ENCODE results near the gene ZDHHC4. TPM values are rescaled to one million over a fixed set of nuclear protein-coding genes. Genes with fewer than 3 reads are reported as not detected.

Gene ZDHHC4
- total RNA-seq, 6 experiments from 2014 or later, result 18.4 to 27.7 (median 25.2) TPM

GRCh38 chr7:6563936-6564770 lies 13.1 kb upstream of the ZDHHC4 start:
- no peak for TF ChIP-seq CTCF (IDR thresholded peaks at IDR 0.05)
- Mint-ChIP-seq H3K9me3 (0 out of 2 replicates have a peak, but pooled peaks cover under 1% of the 10 kb centered on the region), H3K36me3 (ENCODE audit: low read depth) (no peaks in the 10 kb centered on the region), H3K27ac (no peak overlapping the region), H3K4me3 (no peak overlapping the region), H3K27me3 (ENCODE audit: insufficient read depth) (peaks cover 11% of the 10 kb centered on the region), H3K4me1 (ENCODE audit: low read depth) (no peaks in the 10 kb centered on the region)
- DNase-seq, result no peak

GRCh38 chr7:6565655-6566054 lies 11.6 kb upstream of the ZDHHC4 start:
- no peak overlapping the region for H3K4me3 Mint-ChIP-seq
- no peak for DNase-seq
- no peaks in the 10 kb centered on the region for H3K4me1 Mint-ChIP-seq (ENCODE audit: low read depth)
- peaks cover 14% of the 10 kb centered on the region for H3K27me3 Mint-ChIP-seq (ENCODE audit: insufficient read depth)
- H3K27ac Mint-ChIP-seq, result no peak overlapping the region
- H3K36me3 Mint-ChIP-seq (ENCODE audit: low read depth), result no peaks in the 10 kb centered on the region
- H3K9me3 Mint-ChIP-seq, result peaks cover 9% of the 10 kb centered on the region; the same call in 1 of the 2 replicates
- no peak for TF ChIP-seq CTCF (IDR thresholded peaks at IDR 0.05)

- TF ChIP-seq CTCF (IDR thresholded peaks at IDR 0.05), result no peak
- Mint-ChIP-seq H3K27ac (no peak overlapping the region), H3K27me3 (ENCODE audit: insufficient read depth) (peaks cover 14% of the 10 kb centered on the region), H3K9me3 (peaks cover 9% of the 10 kb centered on the region; the same call in 1 of the 2 replicates), H3K36me3 (ENCODE audit: low read depth) (no peaks in the 10 kb centered on the region), H3K4me3 (no peak overlapping the region), H3K4me1 (ENCODE audit: low read depth) (no peaks in the 10 kb centered on the region)
- no peak for DNase-seq
These were observed 9.4 kb upstream of the ZDHHC4 start for GRCh38 chr7:6567886-6568285.

- TF ChIP-seq CTCF (IDR thresholded peaks at IDR 0.05), result no peak
- Mint-ChIP-seq H3K27me3 (ENCODE audit: insufficient read depth) (peaks cover 10% of the 10 kb centered on the region; the same call in 1 of the 2 replicates), H3K9me3 (peaks cover 9% of the 10 kb centered on the region; the same call in 1 of the 2 replicates), H3K36me3 (ENCODE audit: low read depth) (no peaks in the 10 kb centered on the region), H3K4me1 (ENCODE audit: low read depth) (no peaks in the 10 kb centered on the region), H3K4me3 (no peak overlapping the region), H3K27ac (no peak overlapping the region)
- DNase-seq, result no peak
These were observed 6.0 kb upstream of the ZDHHC4 start for GRCh38 chr7:6571160-6571779.

- peaks cover 9% of the 10 kb centered on the region; the same call in 1 of the 2 replicates for H3K27me3 Mint-ChIP-seq (ENCODE audit: insufficient read depth)
- H3K27ac Mint-ChIP-seq, result no peak overlapping the region
- H3K4me1 Mint-ChIP-seq (ENCODE audit: low read depth), result peaks cover 14% of the 10 kb centered on the region
- H3K9me3 Mint-ChIP-seq, result no peaks in the 10 kb centered on the region
- DNase-seq, result no peak
- peak overlapping the region; percentile 14; the same call in 1 of the 2 replicates for H3K4me3 Mint-ChIP-seq
- H3K36me3 Mint-ChIP-seq (ENCODE audit: low read depth), result no peaks in the 10 kb centered on the region
- no peak for TF ChIP-seq CTCF (IDR thresholded peaks at IDR 0.05)
These were observed 1.8 kb upstream of the ZDHHC4 start for GRCh38 chr7:6575281-6576023.
